ENCODE measurements around the gene TNKS1BP1. TPM values are rescaled to one million over a fixed set of nuclear protein-coding genes. Genes with fewer than 3 reads are reported as not detected.
A peak's percentile ranks its signal among the peaks of the same experiment; 100 is the strongest.

Gene TNKS1BP1
- total and polyA plus RNA-seq, 8 donors = 119 to 203 (median 141) TPM

GRCh38 chr11:57254631-57255030 lies 70.1 kb downstream of the TNKS1BP1 start:
- intact Hi-C loops (cut with DNase I) = loop anchor here in 1 of 2 donors (5.0 kb wide), 1 partner anchor 412 kb away; no protein-coding TSS in a partner anchor
- no peak overlapping the region for H3K27ac ChIP-seq

GRCh38 chr11:57251491-57252104 lies 73.2 kb downstream of the TNKS1BP1 start:
- intact Hi-C loops (cut with DNase I) = loop anchor here in 1 of 2 donors (5.0 kb wide), 1 partner anchor 409 kb away; no protein-coding TSS in a partner anchor
- H3K9me3 ChIP-seq = peaks cover 0 to 2% of the 10 kb centered on the region in 2 donors
- no peak for ATAC-seq
- no peak overlapping the region for H3K4me3 ChIP-seq
- H3K4me1 ChIP-seq = peaks cover 0 to 6% of the 10 kb centered on the region in 2 donors
- TF ChIP-seq CTCF (IDR thresholded peaks at IDR 0.05) = no peak
- peak in 1 of 4 donors; percentile 47 for DNase-seq
- no peaks in the 10 kb centered on the region for H3K36me3 ChIP-seq
- H3K27me3 ChIP-seq = no peaks in the 10 kb centered on the region
- no peak overlapping the region for H3K27ac ChIP-seq

More at GRCh38 chr11:57254631-57255030, 70.1 kb downstream of the TNKS1BP1 start:
- Histone ChIP-seq H3K4me3 (no peak overlapping the region), H3K36me3 (no peaks in the 10 kb centered on the region), H3K9me3 (peaks cover 0 to 8% of the 10 kb centered on the region in 2 donors), H3K27me3 (no peaks in the 10 kb centered on the region), H3K4me1 (no peaks in the 10 kb centered on the region)
- DNase-seq (no peak), ATAC-seq (no peak)
- no peak for TF ChIP-seq CTCF (IDR thresholded peaks at IDR 0.05)

GRCh38 chr11:57251037-57251436 lies 73.7 kb downstream of the TNKS1BP1 start:
- Histone ChIP-seq H3K4me3 (no peak overlapping the region), H3K4me1 (peaks cover 0 to 6% of the 10 kb centered on the region in 2 donors), H3K36me3 (no peaks in the 10 kb centered on the region), H3K27ac (no peak overlapping the region), H3K27me3 (no peaks in the 10 kb centered on the region), H3K9me3 (no peaks in the 10 kb centered on the region)
- DNase-seq (no peak), ATAC-seq (no peak)
- no peak for TF ChIP-seq CTCF (IDR thresholded peaks at IDR 0.05)
- intact Hi-C loops (cut with DNase I) = loop anchor here in 1 of 2 donors (5.0 kb wide), 1 partner anchor 409 kb away; no protein-coding TSS in a partner anchor

Other genes starting within 250 kb of the TNKS1BP1 start
- under 1 TPM; 0.05 to 0.12 TPM for gene LRRC55, start 143.0 kb downstream of the TNKS1BP1 start, total RNA-seq
- 1 to 10 TPM; 2.4 to 3.9 (median 3.1) TPM for gene LRRC55, start 143.0 kb downstream of the TNKS1BP1 start, polyA plus RNA-seq (ENCODE audit: insufficient read length in 6 of 6)
- 10 to 100 TPM; 11.2 to 21.9 TPM for gene APLNR, start 87.7 kb downstream of the TNKS1BP1 start, total RNA-seq
- 100 to 1,000 TPM; 131 to 189 (median 159) TPM for gene APLNR, start 87.7 kb downstream of the TNKS1BP1 start, polyA plus RNA-seq (ENCODE audit: insufficient read length in 6 of 6)
- 10 to 100 TPM; 57.3 to 86.3 TPM for gene SSRP1, start 10.9 kb upstream of the TNKS1BP1 start, total RNA-seq
- 100 to 1,000 TPM; 162 to 208 (median 182) TPM for gene SSRP1, start 10.9 kb upstream of the TNKS1BP1 start, polyA plus RNA-seq (ENCODE audit: insufficient read length in 6 of 6)
- gene P2RX3, start 13.4 kb upstream of the TNKS1BP1 start, total RNA-seq = not detected
- under 1 TPM; 0.17 to 0.58 (median 0.28) TPM for gene P2RX3, start 13.4 kb upstream of the TNKS1BP1 start, polyA plus RNA-seq (ENCODE audit: insufficient read length in 6 of 6)
- gene PRG3, start 56.2 kb upstream of the TNKS1BP1 start, total RNA-seq = not detected
- gene PRG3, start 56.2 kb upstream of the TNKS1BP1 start, polyA plus RNA-seq (ENCODE audit: insufficient read length in 6 of 6) = 1 to 10 TPM in 1 of 6 donors, under 1 TPM in 5; 0.43 to 1.0 (median 0.76) TPM
- gene PRG2, start 65.7 kb upstream of the TNKS1BP1 start, total RNA-seq = under 1 TPM in 1 of 2 donors, not detected in 1; 0.34 TPM
- gene PRG2, start 65.7 kb upstream of the TNKS1BP1 start, polyA plus RNA-seq (ENCODE audit: insufficient read length in 6 of 6) = 1 to 10 TPM in 5 of 6 donors, under 1 TPM in 1; 0.84 to 1.7 (median 1.4) TPM
- gene SLC43A3, start 102.2 kb upstream of the TNKS1BP1 start, total RNA-seq = 100 to 1,000 TPM in 1 of 2 donors, 10 to 100 TPM in 1; 95.6 to 185 TPM
- gene SLC43A3, start 102.2 kb upstream of the TNKS1BP1 start, polyA plus RNA-seq (ENCODE audit: insufficient read length in 6 of 6) = 10 to 100 TPM; 35.0 to 45.1 (median 40.2) TPM
- 1 to 10 TPM; 2.5 to 4.8 TPM for gene RTN4RL2, start 135.6 kb upstream of the TNKS1BP1 start, total RNA-seq
- gene RTN4RL2, start 135.6 kb upstream of the TNKS1BP1 start, polyA plus RNA-seq (ENCODE audit: insufficient read length in 6 of 6) = 1 to 10 TPM in 5 of 6 donors, under 1 TPM in 1; 0.87 to 3.7 (median 2.5) TPM
- gene SLC43A1, start 190.8 kb upstream of the TNKS1BP1 start, total RNA-seq = 10 to 100 TPM; 11.8 to 25.3 TPM
- 10 to 100 TPM; 11.7 to 19.6 (median 18.0) TPM for gene SLC43A1, start 190.8 kb upstream of the TNKS1BP1 start, polyA plus RNA-seq (ENCODE audit: insufficient read length in 6 of 6)
- gene TIMM10, start 205.8 kb upstream of the TNKS1BP1 start, total RNA-seq = 10 to 100 TPM; 21.7 to 39.6 TPM
- 10 to 100 TPM; 26.5 to 41.0 (median 33.6) TPM for gene TIMM10, start 205.8 kb upstream of the TNKS1BP1 start, polyA plus RNA-seq (ENCODE audit: insufficient read length in 6 of 6)
- not detected for gene SMTNL1, start 212.6 kb upstream of the TNKS1BP1 start, total RNA-seq
- under 1 TPM; 0.13 to 0.80 (median 0.42) TPM for gene SMTNL1, start 212.6 kb upstream of the TNKS1BP1 start, polyA plus RNA-seq (ENCODE audit: insufficient read length in 6 of 6)
- gene UBE2L6, start 242.7 kb upstream of the TNKS1BP1 start, total RNA-seq = 100 to 1,000 TPM in 1 of 2 donors, 10 to 100 TPM in 1; 97.1 to 109 TPM
- gene UBE2L6, start 242.7 kb upstream of the TNKS1BP1 start, polyA plus RNA-seq (ENCODE audit: insufficient read length in 6 of 6) = 10 to 100 TPM; 56.1 to 67.0 (median 62.9) TPM